AG04450 (cell line): ENCODE results near the gene FAHD2A. TPM values are rescaled to one million over a fixed set of nuclear protein-coding genes. Genes with fewer than 3 reads are reported as not detected.
"Not testable (repeated sequence)": the region's sequence is repeated elsewhere in the genome, so short reads cannot be mapped to it uniquely, and the experiment has no call there.

ENCODE experiments used
- CTCF ChIA-PET: fragments of 300-600, 350-600 bp; formaldehyde crosslinking; extraction: SDS; loops from one replicate; lab custom pipeline; 2022; ENCODE audit warnings: antibody characterized with exemption, inconsistent platforms; lab: Charles Lee
- POLR2A ChIA-PET: fragments of 350-600 bp; formaldehyde crosslinking; extraction: SDS; loops from one replicate; lab custom pipeline; 2021; ENCODE audit warnings: antibody characterized with exemption, inconsistent platforms; lab: Yijun Ruan, JAX
- DNase-seq: peaks from one replicate; pipeline ENCODE4 v3.0.0-alpha.2; 2011; ENCODE audit warnings: low read depth, low spot score
- H3K27ac ChIP-seq: one replicate; pipeline ENCODE4 v1.5.1; 2012; ENCODE audit warnings: low read depth, low read length, control low read depth
- H3K27me3 ChIP-seq: one replicate; pipeline ENCODE4 v1.6.0; 2012; ENCODE audit warnings: low read length; ENCODE audit not compliant: control insufficient read depth, insufficient read depth
- H3K4me3 ChIP-seq: 2 replicates; pipeline ENCODE4 v1.5.1; 2011; ENCODE audit warnings: mild to moderate bottlenecking, low read depth, low read length, control low read depth
- H3K9me3 ChIP-seq: 2 replicates; pipeline ENCODE4 v1.5.1; 2012; ENCODE audit warnings: low read length; ENCODE audit not compliant: control insufficient read depth, insufficient read depth
- polyA plus RNA-seq: library from polyadenylated mRNA; depleted of rRNA; stranded (reverse); fragments of >200 nt; gene quantifications from 2 replicates; pipeline ENCODE4 v1.2.3, GENCODE V29; 2011; rRNA removed
- small RNA-seq: library from RNA; depleted of rRNA; stranded (forward); fragments of <200 nt; gene quantifications from one replicate; pipeline ENCODE3, GENCODE V24; 2012; ENCODE audit warnings: low read depth; ENCODE audit not compliant: insufficient read length

FAHD2A gene
- polyA plus RNA-seq, 1 experiment: 24.9 TPM

DNA sequence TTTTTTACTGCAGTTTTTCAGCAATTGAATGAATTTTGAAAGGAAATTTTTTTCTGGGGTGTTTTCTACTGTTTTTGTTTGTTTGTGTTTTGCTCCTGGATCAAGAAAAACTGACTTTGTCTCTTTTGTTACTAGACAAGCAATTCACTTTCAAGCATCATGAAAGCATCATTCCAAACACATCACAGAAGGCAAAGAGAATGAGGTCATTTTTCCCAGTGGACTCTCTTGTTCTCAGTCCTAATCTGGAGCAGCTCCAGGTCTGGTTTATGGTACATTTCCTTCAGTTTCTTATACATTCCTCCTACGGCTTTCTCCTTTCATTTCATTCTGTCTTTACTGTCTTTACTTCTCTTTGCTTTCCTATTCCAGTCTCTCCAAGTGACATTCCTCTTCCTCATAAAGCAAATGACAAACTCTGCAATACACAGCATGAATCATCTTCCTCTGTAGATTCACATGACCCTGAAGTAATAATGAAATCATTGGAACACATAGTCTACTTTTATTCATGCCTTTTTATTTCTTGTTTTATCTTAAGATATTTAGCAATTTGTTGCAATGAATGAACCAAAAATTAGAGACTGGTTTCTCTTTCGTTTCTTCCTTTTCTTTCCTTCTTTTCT lies 40.1 kb downstream of the FAHD2A start:
- H3K27ac ChIP-seq, POLR2A ChIA-PET, H3K4me3 ChIP-seq, CTCF ChIA-PET, H3K9me3 ChIP-seq, H3K27me3 ChIP-seq, DNase-seq: not testable (repeated sequence)

- H3K4me3 ChIP-seq, POLR2A ChIA-PET, CTCF ChIA-PET, DNase-seq, H3K27me3 ChIP-seq, H3K9me3 ChIP-seq, H3K27ac ChIP-seq: not testable (repeated sequence)
Observed at GRCh38 chr2:95445317-95445716, 42.8 kb downstream of the FAHD2A start.

- POLR2A ChIA-PET, H3K27ac ChIP-seq, H3K27me3 ChIP-seq, H3K4me3 ChIP-seq, DNase-seq, CTCF ChIA-PET, H3K9me3 ChIP-seq: not testable (repeated sequence)
Observed at GRCh38 chr2:95463292-95463691, 60.8 kb downstream of the FAHD2A start.

Small RNA genes lying within 50 kb of the gene (small RNA-seq; reads per million reads assigned to genes)
- not detected for gene AC133104.2

Other genes starting within 250 kb of the FAHD2A start
- 7.8 and 9.8 TPM in 2 replicates for gene ZNF514, start 242.9 kb upstream of the FAHD2A start, polyA plus RNA-seq
- gene ZNF2, start 236.9 kb upstream of the FAHD2A start, polyA plus RNA-seq: 4.1 and 4.8 TPM in 2 replicates
- 1.6 TPM in 2 replicates for gene ZNF892, start 195.2 kb upstream of the FAHD2A start, polyA plus RNA-seq
- gene PROM2, start 128.3 kb upstream of the FAHD2A start, polyA plus RNA-seq: 0.10 and 0.12 TPM in 2 replicates
- 0.12 and 0.24 TPM in 2 replicates for gene KCNIP3, start 105.4 kb upstream of the FAHD2A start, polyA plus RNA-seq
- gene TRIM43B, start 82.0 kb downstream of the FAHD2A start, polyA plus RNA-seq: not detected in 2 replicates
- gene TRIM43, start 189.3 kb downstream of the FAHD2A start, polyA plus RNA-seq: not detected in 2 replicates